HEK293 (cell line): ENCODE measurements around the gene PLA2G5.

ENCODE experiments used
- CTCF ChIA-PET: fragments of 350-600 bp; formaldehyde crosslinking; extraction: SDS; loops from one replicate; lab custom pipeline; 2021; ENCODE audit warnings: antibody characterized with exemption; lab: Yijun Ruan, JAX
- POLR2A ChIA-PET: fragments of 300-600 bp; formaldehyde crosslinking; extraction: SDS; loops from one replicate; lab custom pipeline; 2020; ENCODE audit warnings: antibody characterized with exemption, inconsistent platforms; lab: Yijun Ruan, JAX
- H3K27ac ChIP-seq: fragments of 200-500 bp; sonication (Bioruptor generic); 2 replicates; pipeline ENCODE4 v1.5.1; 2014; ENCODE audit warnings: low read depth, low read length, control low read depth, inconsistent platforms; ENCODE audit errors: extremely low read depth
- H3K36me3 ChIP-seq, 2 experiments: fragments of 200-500 bp in 1 of 2; sonication (Bioruptor generic) in 1 of 2; 1 replicate in 1 of 2; 2 replicates in 1 of 2; pipeline ENCODE4 v1.5.1; 2014 to 2017; ENCODE audit warnings: inconsistent platforms in 2 of 2, low read length in 2 of 2; ENCODE audit not compliant: control insufficient read depth in 2 of 2, insufficient read depth in 1 of 2
- H3K4me1 ChIP-seq: fragments of 200-500 bp; sonication (Bioruptor generic); 2 replicates; pipeline ENCODE4 v1.5.1; 2014; ENCODE audit warnings: mild to moderate bottlenecking, low read length, inconsistent platforms; ENCODE audit not compliant: control insufficient read depth, insufficient read depth
- H3K4me3 ChIP-seq: 2 replicates; pipeline ENCODE4 v1.5.1; 2011; ENCODE audit warnings: low read depth, mild to moderate bottlenecking, control low read depth, low read length, moderate library complexity
- H3K9me3 ChIP-seq: fragments of 200-500 bp; sonication (Bioruptor generic); 2 replicates; pipeline ENCODE4 v1.5.1; 2014; ENCODE audit warnings: low read depth, low read length, inconsistent platforms; ENCODE audit not compliant: control insufficient read depth, insufficient read depth
- IKZF3 ChIP-seq: fragments of 450-650 bp; IDR thresholded peaks from 2 replicates; pipeline ENCODE4 v1.5.0; 2018; ENCODE audit warnings: missing biosample characterization, mild to moderate bottlenecking, missing genetic modification characterization, moderate library complexity
- INSM2 ChIP-seq: fragments of 450-650 bp; formaldehyde crosslinking; IDR thresholded peaks from 2 replicates; pipeline ENCODE4 v1.5.1; 2016; ENCODE audit warnings: missing biosample characterization, missing genetic modification characterization
- OVOL3 ChIP-seq: fragments of 450-650 bp; formaldehyde crosslinking; IDR thresholded peaks from 2 replicates; pipeline ENCODE4 v1.5.1; 2016; ENCODE audit warnings: missing biosample characterization, missing genetic modification characterization
- ZBTB11 ChIP-seq: fragments of 450-650 bp; formaldehyde crosslinking; conservative IDR thresholded peaks from 2 replicates; pipeline ENCODE4 v1.5.1; 2016; ENCODE audit warnings: low read depth, missing biosample characterization, missing genetic modification characterization
- ZBTB48 ChIP-seq: fragments of 450-650 bp; formaldehyde crosslinking; IDR thresholded peaks from 2 replicates; pipeline ENCODE4 v1.5.1; 2016; ENCODE audit warnings: missing biosample characterization, missing genetic modification characterization
- ZFHX2 ChIP-seq: fragments of 450-650 bp; formaldehyde crosslinking; conservative IDR thresholded peaks from 2 replicates; pipeline ENCODE4 v1.5.1; 2016; ENCODE audit warnings: missing biosample characterization, missing genetic modification characterization
- ZFP69B ChIP-seq: fragments of 450-650 bp; formaldehyde crosslinking; IDR thresholded peaks from 2 replicates; pipeline ENCODE4 v1.5.1; 2016; ENCODE audit warnings: missing biosample characterization, missing genetic modification characterization
- ZNF133 ChIP-seq: fragments of 450-650 bp; formaldehyde crosslinking; IDR thresholded peaks from 2 replicates; pipeline ENCODE4 v1.5.1; 2016; ENCODE audit warnings: missing biosample characterization, missing genetic modification characterization
- ZNF280C ChIP-seq: fragments of 450-650 bp; formaldehyde crosslinking; IDR thresholded peaks from 2 replicates; pipeline ENCODE4 v1.5.1; 2016; ENCODE audit warnings: missing biosample characterization, missing genetic modification characterization
- ZNF280D ChIP-seq: fragments of 450-650 bp; formaldehyde crosslinking; IDR thresholded peaks from 2 replicates; pipeline ENCODE4 v1.5.1; 2016; ENCODE audit warnings: missing biosample characterization, missing genetic modification characterization
- ZNF423 ChIP-seq: fragments of 450-650 bp; formaldehyde crosslinking; IDR thresholded peaks from 2 replicates; pipeline ENCODE4 v1.5.1; 2016; ENCODE audit warnings: missing biosample characterization, missing genetic modification characterization
- ZNF571 ChIP-seq: fragments of 450-650 bp; formaldehyde crosslinking; IDR thresholded peaks from 2 replicates; pipeline ENCODE4 v1.5.0; 2017; ENCODE audit warnings: missing biosample characterization, missing genetic modification characterization
- ZNF610 ChIP-seq: fragments of 450-650 bp; formaldehyde crosslinking; IDR thresholded peaks from 2 replicates; pipeline ENCODE4 v1.5.1; 2016; ENCODE audit warnings: missing biosample characterization, missing genetic modification characterization, borderline replicate concordance

The PLA2G5 gene

GRCh38 chr1:20096840-20097447 lies 26.9 kb downstream of the PLA2G5 start (continued):
- 0 out of 2 replicates have a peak, but pooled peaks have one; percentile 22 for TF ChIP-seq ZNF280D
- TF ChIP-seq ZFP69B = no peak
- TF ChIP-seq IKZF3 (tag by site-specific recombination) = no peak
- no peak for TF ChIP-seq ZNF571 (tag by site-specific recombination)
- TF ChIP-seq, all 188 proteins: peak for 3

GRCh38 chr1:20099533-20099932 lies 29.5 kb downstream of the PLA2G5 start:
- no peak for TF ChIP-seq ZNF133 (tag by site-specific recombination)
- no peak for TF ChIP-seq INSM2 (tag by site-specific recombination)
- TF ChIP-seq ZBTB48 (tag by site-specific recombination) = no peak
- TF ChIP-seq ZFHX2 (tag by site-specific recombination) = peak; percentile 40
- no peak for TF ChIP-seq ZNF423 (tag by site-specific recombination)
- TF ChIP-seq OVOL3 = no peak
- TF ChIP-seq ZBTB11 (tag by site-specific recombination) = no peak
- TF ChIP-seq ZNF610 (tag by site-specific recombination) = no peak
- TF ChIP-seq ZNF280C (tag by site-specific recombination) = no peak
- no peak overlapping the region for H3K4me3 ChIP-seq
- ChIA-PET CTCF (interaction anchor here (0.7 to 5.2 kb wide), 4 partner anchors 53 to 393 kb away, joined by 3 to 47 read pairs (median 3); no protein-coding TSS in a partner anchor), POLR2A (no interaction called here)
- H3K36me3 ChIP-seq = no peaks in the 10 kb centered on the region
- H3K9me3 ChIP-seq = no peaks in the 10 kb centered on the region
- no peaks in the 10 kb centered on the region for H3K4me1 ChIP-seq
- H3K27ac ChIP-seq = no peak overlapping the region
